ENCODE data around the gene PLEKHA4. TPM values are rescaled to one million over a fixed set of nuclear protein-coding genes. Genes with fewer than 3 reads are reported as not detected.
"Not testable (repeated sequence)": the region's sequence is repeated elsewhere in the genome, so short reads cannot be mapped to it uniquely, and the experiment has no call there.

Gene PLEKHA4
- total RNA-seq, 2 donors from 2014 or later: 3.8 to 5.4 TPM

DNA sequence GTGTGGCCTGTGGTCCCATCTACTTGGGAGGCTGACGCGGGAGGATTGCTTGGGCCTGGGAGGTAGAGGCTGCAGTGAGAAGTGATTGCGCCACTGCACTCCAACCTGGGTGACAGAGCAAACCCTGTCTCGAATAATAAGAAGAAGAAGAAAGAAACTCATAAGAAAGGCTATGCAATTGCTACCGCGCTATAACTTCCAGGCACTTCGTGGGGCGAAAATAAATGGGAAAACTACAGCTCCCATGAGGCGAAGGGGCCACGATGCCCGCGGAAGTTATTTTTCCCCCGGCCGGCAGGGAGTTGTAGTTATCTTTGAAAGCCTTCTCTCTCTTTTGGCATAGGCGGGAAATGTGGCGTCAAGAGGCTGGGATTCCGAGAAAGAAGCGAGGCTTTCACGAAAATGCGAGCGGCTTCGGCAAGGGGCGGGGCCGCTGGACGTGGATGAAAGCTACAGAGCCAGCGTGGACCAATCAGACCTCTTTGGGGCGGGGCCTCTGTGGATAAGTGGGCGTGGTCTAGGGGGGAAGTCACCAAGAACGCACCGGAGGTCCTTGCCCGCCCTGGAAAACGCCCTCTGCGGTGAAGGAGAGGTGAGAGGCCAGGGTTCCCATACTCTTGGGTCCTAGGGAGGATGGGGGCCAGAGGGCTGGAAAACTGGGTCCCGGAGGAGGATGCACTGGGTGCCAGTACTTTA, 31.5 kb upstream of the PLEKHA4 start, which contains the start of gene NUCB1:
Gene NUCB1, plus strand, starts transcription at position 532 of the 696 bp plus-strand sequence. CDS start 485 bp downstream, outside the sequence.
- peak; percentile 98 for ATAC-seq
- Mint-ChIP-seq H3K9me3 (no peaks in the 10 kb centered on the region), H3K27ac (peak within 1 kb of the TSS; percentile 91 to 99), H3K4me3 (peak within 1 kb of the TSS; percentile 98), H3K27me3 (peaks cover 2 to 8% of the 10 kb centered on the region in 2 donors), H3K36me3 (no peaks in the 10 kb centered on the region), H3K4me1 (ENCODE audit: low read depth in 2 of 2) (peaks cover 30 to 42% of the 10 kb centered on the region in 2 donors)
- DNase-seq (ENCODE audit: low spot score): peak; percentile 99

DNA sequence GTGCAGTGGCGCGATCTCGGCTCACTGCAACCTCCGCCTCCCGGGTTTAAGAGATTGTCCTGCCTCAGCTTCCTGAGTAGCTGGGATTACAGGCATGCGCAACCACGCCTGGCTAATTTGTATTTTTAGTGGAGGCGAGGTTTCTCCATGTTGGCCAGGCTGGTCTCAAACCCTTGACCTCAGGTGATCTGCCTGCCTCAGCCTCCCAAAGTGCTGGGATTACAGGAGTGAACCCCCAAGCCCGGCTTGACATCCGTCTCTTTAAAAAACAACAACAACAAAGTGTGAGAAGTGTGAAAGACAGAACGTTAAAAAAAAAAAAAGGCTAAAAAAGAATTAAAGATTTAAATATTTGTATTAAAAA, 31.0 kb upstream of the PLEKHA4 start:
- not testable (repeated sequence) for ATAC-seq; H3K36me3 Mint-ChIP-seq; DNase-seq (ENCODE audit: low spot score); H3K9me3 Mint-ChIP-seq
- H3K27me3 Mint-ChIP-seq: peaks cover 7 to 12% of the 10 kb centered on the region in 2 donors
- H3K27ac Mint-ChIP-seq: peak overlapping the region; percentile 91 to 99
- H3K4me1 Mint-ChIP-seq (ENCODE audit: low read depth in 2 of 2): peaks cover 30 to 45% of the 10 kb centered on the region in 2 donors
- peak overlapping the region; percentile 98 for H3K4me3 Mint-ChIP-seq

DNA sequence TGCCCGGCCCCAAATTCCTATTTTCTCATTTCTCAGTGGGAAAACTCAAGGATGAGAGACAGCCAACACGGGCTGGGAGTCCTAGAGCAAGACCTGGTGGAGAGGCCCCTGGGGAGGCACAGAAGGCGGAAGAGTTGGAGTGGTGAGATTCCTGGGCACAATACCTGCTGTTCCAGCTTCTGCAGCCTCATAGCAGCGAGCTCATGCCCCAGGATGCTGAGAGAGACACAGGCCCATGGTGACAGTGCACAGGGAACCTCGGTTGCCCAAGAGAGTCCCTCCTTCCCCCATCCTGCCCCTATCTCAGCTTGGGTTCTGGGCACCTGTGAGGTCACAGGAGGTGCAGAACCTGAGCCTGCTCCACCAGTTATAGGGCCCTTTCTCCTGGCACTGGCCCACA, 28.8 kb upstream of the PLEKHA4 start:
- Mint-ChIP-seq H3K4me1 (ENCODE audit: low read depth in 2 of 2) (peaks cover 24 to 35% of the 10 kb centered on the region in 2 donors), H3K36me3 (no peaks in the 10 kb centered on the region), H3K27me3 (peaks cover 7 to 17% of the 10 kb centered on the region in 2 donors), H3K27ac (peak overlapping the region in 1 of 2 donors; percentile 82), H3K9me3 (no peaks in the 10 kb centered on the region), H3K4me3 (no peak overlapping the region)
- ATAC-seq: no peak
- DNase-seq (ENCODE audit: low spot score): no peak

DNA sequence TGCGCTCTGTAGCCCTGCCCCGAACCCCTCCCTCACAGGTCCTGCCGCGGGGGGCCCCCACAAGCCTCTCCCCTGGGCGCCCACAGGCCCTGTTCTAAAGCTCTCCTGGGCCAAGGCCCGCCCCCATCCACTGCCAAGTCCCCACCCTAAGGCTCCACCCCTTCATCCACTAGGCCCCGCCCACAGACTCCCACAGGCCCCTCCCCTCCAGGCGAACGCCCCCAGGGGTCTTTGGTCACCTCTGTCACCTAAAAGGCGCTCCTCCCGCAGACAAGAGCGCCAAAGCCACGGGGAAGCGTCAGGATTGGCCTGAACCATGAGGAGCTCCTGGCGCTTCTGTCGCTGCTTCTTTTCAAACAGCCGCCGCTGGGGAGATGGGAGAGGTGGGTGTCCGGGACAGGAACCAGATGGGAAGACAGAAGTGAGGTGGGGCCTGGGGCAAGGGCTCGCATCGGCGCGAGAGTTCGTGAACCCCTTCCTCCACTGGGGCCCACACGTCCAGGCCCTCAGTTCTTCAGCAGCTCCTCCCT, 27.8 kb upstream of the PLEKHA4 start:
- peaks cover 15 to 29% of the 10 kb centered on the region in 2 donors for H3K4me1 Mint-ChIP-seq (ENCODE audit: low read depth in 2 of 2)
- peaks cover 7 to 24% of the 10 kb centered on the region in 2 donors for H3K27me3 Mint-ChIP-seq
- H3K9me3 Mint-ChIP-seq: no peaks in the 10 kb centered on the region
- H3K36me3 Mint-ChIP-seq: no peaks in the 10 kb centered on the region
- peak overlapping the region; percentile 27 for H3K4me3 Mint-ChIP-seq
- ATAC-seq: peak in 1 of 2 donors; percentile 43
- peak overlapping the region in 1 of 2 donors; percentile 82 for H3K27ac Mint-ChIP-seq
- no peak for DNase-seq (ENCODE audit: low spot score)

DNA sequence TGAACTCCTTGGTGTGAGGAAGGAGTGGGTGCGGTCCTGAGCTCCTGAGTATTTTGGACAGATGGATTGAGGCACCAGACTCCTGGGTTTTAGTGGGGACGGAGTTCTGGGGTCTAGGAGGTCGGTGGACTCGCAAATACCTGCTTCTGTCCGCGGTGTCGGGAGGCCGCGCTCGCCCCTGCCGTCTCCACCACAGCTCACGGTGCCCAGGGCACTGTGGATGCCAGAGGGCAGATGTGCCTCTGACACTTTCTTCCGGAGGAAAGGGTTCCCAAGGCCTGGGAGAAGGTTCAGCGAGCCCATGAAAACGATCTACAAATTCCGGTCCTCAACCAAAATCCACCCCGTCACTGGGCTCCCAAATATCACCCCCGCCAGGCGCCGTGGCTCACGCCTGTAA, 26.8 kb upstream of the PLEKHA4 start:
- DNase-seq (ENCODE audit: low spot score) (no peak), ATAC-seq (no peak)
- peak overlapping the region in 1 of 2 donors; percentile 82 for H3K27ac Mint-ChIP-seq
- H3K9me3 Mint-ChIP-seq: no peaks in the 10 kb centered on the region
- no peaks in the 10 kb centered on the region for H3K36me3 Mint-ChIP-seq
- peaks cover 7 to 29% of the 10 kb centered on the region in 2 donors for H3K27me3 Mint-ChIP-seq
- H3K4me1 Mint-ChIP-seq (ENCODE audit: low read depth in 2 of 2): peaks cover 9 to 25% of the 10 kb centered on the region in 2 donors
- no peak overlapping the region for H3K4me3 Mint-ChIP-seq

DNA sequence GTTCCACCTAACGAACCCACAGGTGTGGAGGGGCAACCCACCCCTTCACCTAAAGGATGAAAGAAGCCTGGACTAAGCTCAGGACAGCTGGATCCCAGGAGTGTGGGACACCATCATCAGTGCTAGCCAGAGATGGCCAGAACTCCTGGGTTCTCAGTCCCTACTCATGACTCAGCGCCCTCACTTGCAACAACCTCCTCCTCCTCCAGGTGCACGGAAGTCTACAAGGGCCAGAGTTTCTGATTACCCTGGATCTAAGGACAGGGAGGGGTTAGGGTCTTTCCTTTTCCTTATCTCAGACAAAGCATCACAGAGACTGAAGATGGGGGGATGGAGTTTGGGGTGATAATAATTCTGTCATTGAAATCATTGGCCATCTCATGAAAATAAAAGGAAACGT, 22.1 kb upstream of the PLEKHA4 start:
- Mint-ChIP-seq H3K4me3 (no peak overlapping the region), H3K4me1 (ENCODE audit: low read depth in 2 of 2) (peaks cover 0 to 3% of the 10 kb centered on the region in 2 donors), H3K27ac (no peak overlapping the region), H3K9me3 (no peaks in the 10 kb centered on the region), H3K36me3 (no peaks in the 10 kb centered on the region), H3K27me3 (peaks cover 7 to 22% of the 10 kb centered on the region in 2 donors)
- DNase-seq (ENCODE audit: low spot score) (no peak), ATAC-seq (no peak)

DNA sequence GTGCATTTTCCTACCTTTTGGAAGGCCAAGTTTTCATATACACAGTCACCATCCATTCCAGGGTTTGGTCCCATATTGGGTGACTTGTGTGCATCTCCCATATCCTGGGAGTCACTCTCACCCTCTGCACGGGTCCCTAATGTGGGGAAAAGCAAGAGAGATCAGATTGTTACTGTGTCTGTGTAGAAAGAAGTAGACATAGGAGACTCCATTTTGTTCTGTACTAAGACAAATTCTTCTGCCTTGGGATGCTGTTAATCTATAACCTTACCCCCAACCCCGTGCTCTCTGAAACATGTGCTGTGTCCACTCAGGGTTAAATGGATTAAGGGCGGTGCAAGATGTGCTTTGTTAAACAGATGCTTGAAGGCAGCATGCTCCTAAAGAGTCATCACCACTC, 21.1 kb upstream of the PLEKHA4 start:
- not testable (repeated sequence) for H3K4me3 Mint-ChIP-seq; H3K9me3 Mint-ChIP-seq; DNase-seq (ENCODE audit: low spot score); H3K36me3 Mint-ChIP-seq; ATAC-seq; H3K27ac Mint-ChIP-seq; H3K4me1 Mint-ChIP-seq (ENCODE audit: low read depth in 2 of 2)
- H3K27me3 Mint-ChIP-seq: peaks cover under 1 to 17% of the 10 kb centered on the region in 2 donors

DNA sequence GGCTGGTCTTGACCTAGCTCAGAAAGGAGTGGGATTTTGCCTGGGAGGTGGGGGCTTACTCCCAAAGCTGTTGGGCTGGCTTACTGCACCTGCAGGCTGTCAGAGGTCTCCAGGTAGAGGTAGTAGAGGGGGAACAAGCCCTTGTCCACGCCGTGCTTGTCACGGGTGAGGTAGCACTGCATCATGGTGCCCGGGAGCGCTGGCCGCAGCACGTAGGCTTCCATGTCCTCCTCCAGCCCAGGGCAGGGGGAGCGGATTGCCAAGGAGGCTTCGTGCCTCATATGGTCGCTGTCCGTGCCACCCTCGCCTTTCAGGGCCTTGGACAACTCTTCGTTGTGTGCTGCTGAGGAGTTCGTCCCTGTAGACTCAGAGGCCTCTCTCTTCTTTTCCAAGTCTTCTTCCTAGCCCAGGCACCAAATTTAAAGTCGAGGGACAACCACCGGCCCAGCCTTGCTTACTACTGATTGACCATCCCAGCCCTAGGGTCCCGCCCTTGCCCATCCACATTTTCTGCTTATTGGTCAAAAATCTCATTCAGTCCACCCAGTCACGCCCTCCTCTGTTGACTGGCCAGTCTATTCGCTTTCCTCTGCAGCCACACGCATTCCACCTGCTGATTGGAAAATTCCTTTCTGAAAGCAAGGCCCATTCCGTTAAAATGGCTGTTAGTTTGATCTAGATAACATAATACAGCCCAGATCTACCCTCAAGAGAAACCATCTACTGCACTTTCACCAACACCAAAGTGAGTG, 19.6 kb upstream of the PLEKHA4 start:
- DNase-seq (ENCODE audit: low spot score): no peak
- no peaks in the 10 kb centered on the region for H3K36me3 Mint-ChIP-seq
- no peak overlapping the region for H3K4me3 Mint-ChIP-seq
- H3K4me1 Mint-ChIP-seq (ENCODE audit: low read depth in 2 of 2): peaks cover 0 to 6% of the 10 kb centered on the region in 2 donors
- no peaks in the 10 kb centered on the region for H3K9me3 Mint-ChIP-seq
- peak overlapping the region in 1 of 2 donors; percentile 21 for H3K27ac Mint-ChIP-seq
- peaks cover 0 to 13% of the 10 kb centered on the region in 2 donors for H3K27me3 Mint-ChIP-seq
- peak in 1 of 2 donors; percentile 2 for ATAC-seq

DNA sequence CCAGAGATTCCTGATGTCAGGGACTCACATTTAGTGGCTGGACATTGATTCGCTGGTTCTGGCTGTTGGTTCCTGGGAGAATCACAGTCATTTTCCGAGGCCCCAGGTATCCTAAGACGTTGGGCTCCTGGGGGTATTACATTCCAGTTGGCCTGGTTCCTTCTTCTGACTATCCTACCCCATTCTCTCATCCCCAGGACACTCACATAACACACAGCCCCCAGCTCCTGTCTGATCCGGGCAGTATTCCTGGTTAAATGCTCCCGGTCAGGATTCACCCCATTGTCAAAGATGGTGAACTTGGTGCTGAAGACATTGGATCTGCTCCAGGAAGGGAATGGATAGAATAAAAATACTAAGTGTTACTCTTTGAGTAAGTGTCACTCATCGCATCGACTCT, 15.3 kb upstream of the PLEKHA4 start:
- Mint-ChIP-seq H3K36me3 (no peaks in the 10 kb centered on the region), H3K4me3 (no peak overlapping the region), H3K4me1 (ENCODE audit: low read depth in 2 of 2) (peaks cover 0 to 6% of the 10 kb centered on the region in 2 donors), H3K9me3 (no peaks in the 10 kb centered on the region), H3K27me3 (no peaks in the 10 kb centered on the region), H3K27ac (no peak overlapping the region)
- ATAC-seq (no peak), DNase-seq (ENCODE audit: low spot score) (no peak)

DNA sequence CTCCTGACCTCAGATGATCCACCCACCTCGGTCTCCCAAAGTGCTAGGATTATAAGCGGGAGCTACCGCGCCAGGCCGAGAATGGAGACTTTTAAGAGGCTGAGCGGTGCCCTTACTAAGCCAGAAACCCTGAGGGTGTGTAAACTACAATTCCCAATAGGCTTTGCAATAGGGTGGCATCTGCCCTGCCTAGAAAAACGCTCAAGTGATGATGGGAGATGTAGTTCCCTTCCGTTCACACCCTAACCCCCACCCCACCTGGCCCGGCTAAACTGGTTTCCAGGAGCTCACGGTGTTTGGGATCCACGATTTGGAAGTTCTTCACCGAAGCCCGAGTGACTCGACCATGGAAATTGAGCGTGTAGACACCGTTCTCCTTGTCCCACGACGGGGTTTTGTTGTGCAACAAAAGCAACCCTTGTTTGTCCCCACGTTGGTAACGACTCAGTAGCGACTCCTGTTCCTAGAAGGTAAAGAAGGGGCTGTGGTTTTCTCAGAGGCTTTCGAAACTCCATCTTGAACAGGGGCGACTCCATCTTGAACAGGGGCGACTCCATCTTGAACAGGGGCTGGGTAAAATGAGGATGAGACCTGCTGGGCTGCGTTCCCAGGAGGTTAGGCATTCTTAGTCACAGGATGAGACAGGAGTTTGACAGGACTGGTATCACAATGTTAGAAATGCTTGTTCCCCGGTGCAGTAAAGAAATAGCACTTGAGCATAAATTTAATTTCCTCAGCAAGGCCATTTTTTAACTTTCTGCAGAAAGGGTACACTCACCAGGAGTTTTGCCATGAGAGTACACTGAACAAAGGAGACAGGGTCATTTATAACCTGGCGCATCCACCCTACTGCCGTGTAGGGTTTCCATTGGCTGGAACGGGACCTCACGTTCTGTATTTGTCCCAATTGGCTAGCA, 13.6 kb upstream of the PLEKHA4 start:
- peak; percentile 59 to 64 for ATAC-seq
- Mint-ChIP-seq H3K4me3 (no peak overlapping the region), H3K36me3 (peaks cover 7% of the 10 kb centered on the region), H3K9me3 (no peaks in the 10 kb centered on the region), H3K27me3 (no peaks in the 10 kb centered on the region), H3K4me1 (ENCODE audit: low read depth in 2 of 2) (peaks cover 14 to 16% of the 10 kb centered on the region in 2 donors), H3K27ac (no peak overlapping the region)
- no peak for DNase-seq (ENCODE audit: low spot score)

DNA sequence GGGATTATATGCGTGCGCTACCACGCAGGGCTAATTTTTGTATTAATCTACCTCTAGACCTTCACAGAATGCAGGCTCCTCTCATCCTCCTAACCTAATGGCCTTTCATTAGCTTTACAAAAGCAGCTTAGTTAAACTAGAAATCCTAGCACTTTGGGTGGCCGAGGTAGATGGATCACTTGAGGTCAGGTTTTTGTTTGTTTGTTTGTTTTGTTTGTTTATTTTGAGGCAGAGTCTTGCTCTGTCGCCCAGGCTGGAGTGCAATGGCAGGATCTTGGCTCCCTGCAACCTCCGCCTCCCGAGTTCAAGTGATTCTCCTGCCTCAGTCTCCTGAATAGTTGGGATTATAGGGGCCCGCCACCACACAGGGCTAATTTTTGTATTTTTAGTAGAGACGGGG, 11.3 kb upstream of the PLEKHA4 start:
- ATAC-seq; H3K27me3 Mint-ChIP-seq; H3K27ac Mint-ChIP-seq; DNase-seq (ENCODE audit: low spot score); H3K9me3 Mint-ChIP-seq; H3K4me3 Mint-ChIP-seq: not testable (repeated sequence)
- H3K4me1 Mint-ChIP-seq (ENCODE audit: low read depth in 2 of 2): peaks cover 30% of the 10 kb centered on the region in 2 donors
- H3K36me3 Mint-ChIP-seq: peaks cover 16% of the 10 kb centered on the region

DNA sequence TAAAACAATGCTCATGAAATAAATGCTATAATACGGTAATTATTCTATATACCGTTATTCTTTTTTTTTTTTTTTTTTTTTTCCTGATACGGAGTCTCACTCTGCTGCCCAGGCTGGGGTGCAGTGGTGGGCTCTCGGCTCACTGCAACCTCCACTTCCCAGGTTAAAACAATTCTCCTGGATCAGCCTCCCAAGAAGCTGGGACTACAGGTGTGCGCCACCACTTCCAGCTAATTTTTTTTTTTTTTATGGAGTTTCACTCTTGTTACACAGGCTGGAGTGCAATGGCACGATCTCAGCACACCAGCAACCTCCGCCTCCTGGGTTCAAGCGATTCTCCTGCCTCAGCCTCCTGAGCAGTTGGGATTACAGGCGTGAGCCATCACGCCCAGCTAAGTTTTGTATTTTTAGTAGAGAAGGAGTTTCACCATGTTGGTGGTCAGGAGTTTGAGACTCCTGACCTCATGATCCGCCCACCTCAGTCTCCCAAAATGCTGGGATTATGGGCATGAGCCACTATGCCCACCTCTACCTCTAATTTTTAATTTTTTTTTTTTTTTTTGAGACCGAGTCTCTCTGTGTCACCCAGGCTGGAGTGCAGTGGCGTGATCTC, 10.7 kb upstream of the PLEKHA4 start:
- no peaks in the 10 kb centered on the region for H3K27me3 Mint-ChIP-seq
- H3K4me1 Mint-ChIP-seq (ENCODE audit: low read depth in 2 of 2): peaks cover 34 to 35% of the 10 kb centered on the region in 2 donors
- ATAC-seq (no peak), DNase-seq (ENCODE audit: low spot score) (no peak)
- no peaks in the 10 kb centered on the region for H3K9me3 Mint-ChIP-seq
- no peak overlapping the region for H3K27ac Mint-ChIP-seq
- H3K36me3 Mint-ChIP-seq: peaks cover 21% of the 10 kb centered on the region
- no peak overlapping the region for H3K4me3 Mint-ChIP-seq

All from natural killer cell treated with Interleukin-12 subunit alpha and Interleukin-12 subunit beta and Interleukin-15 and Interleukin-18, amount 100 ng/mL, for 72 hours (primary cell).